ENCODE data around the gene PVALEF. TPM values are rescaled to one million over a fixed set of nuclear protein-coding genes. Genes with fewer than 3 reads are reported as not detected.

Gene PVALEF
- total and polyA plus RNA-seq, 7 donors: not detected

GRCh38 chr17:81126281-81127132, 38.8 kb upstream of the PVALEF start:
- WGBS, 3 donors: 46 to 63% (median 48%) methylated on average over 24 to 34 of the region's 34 CpGs
- intact Hi-C loops (cut with DNase I): no loop called here
- Histone ChIP-seq H3K4me1 (no peaks in the 10 kb centered on the region), H3K27ac (no peak overlapping the region), H3K4me3 (no peak overlapping the region), H3K36me3 (ENCODE audit: insufficient read depth in 1 of 2, low read depth in 1 of 2) (no peaks in the 10 kb centered on the region), H3K9me3 (no peaks in the 10 kb centered on the region), H3K27me3 (ENCODE audit: insufficient read depth in 3 of 3, low read length in 2 of 3) (peaks cover 0 to 5% (median 0%) of the 10 kb centered on the region in 3 donors)
- TF ChIP-seq CTCF (IDR thresholded peaks at IDR 0.05): no peak
- ATAC-seq: no peak
- no peak for DNase-seq

GRCh38 chr17:81127133-81127455, 38.2 kb upstream of the PVALEF start:
- Histone ChIP-seq H3K4me1 (no peaks in the 10 kb centered on the region), H3K27me3 (ENCODE audit: insufficient read depth in 3 of 3, low read length in 2 of 3) (no peaks in the 10 kb centered on the region), H3K27ac (no peak overlapping the region), H3K9me3 (no peaks in the 10 kb centered on the region), H3K36me3 (ENCODE audit: insufficient read depth in 1 of 2, low read depth in 1 of 2) (no peaks in the 10 kb centered on the region), H3K4me3 (no peak overlapping the region)
- DNase-seq (no peak), ATAC-seq (no peak)
- 59 to 76% (median 61%) methylated on average over 3 to 5 of the region's 5 CpGs for WGBS, 3 donors
- intact Hi-C loops (cut with DNase I): no loop called here
- no peak for TF ChIP-seq CTCF (IDR thresholded peaks at IDR 0.05)

- intact Hi-C loops (cut with DNase I): no loop called here
- Histone ChIP-seq H3K27ac (no peak overlapping the region), H3K4me3 (no peak overlapping the region), H3K4me1 (no peaks in the 10 kb centered on the region), H3K9me3 (no peaks in the 10 kb centered on the region), H3K27me3 (ENCODE audit: insufficient read depth in 3 of 3, low read length in 2 of 3) (no peaks in the 10 kb centered on the region), H3K36me3 (ENCODE audit: insufficient read depth in 1 of 2, low read depth in 1 of 2) (no peaks in the 10 kb centered on the region)
- no peak for TF ChIP-seq CTCF (IDR thresholded peaks at IDR 0.05)
- ATAC-seq (no peak), DNase-seq (peak in 1 of 2 donors; percentile 54)
- 82 to 88% (median 86%) methylated on average over 16 to 25 of the region's 25 CpGs for WGBS, 3 donors
Measured at GRCh38 chr17:81127526-81128177, 37.7 kb upstream of the PVALEF start.

- no peak for ATAC-seq
- intact Hi-C loops (cut with DNase I): no loop called here
- no peak for TF ChIP-seq CTCF (IDR thresholded peaks at IDR 0.05)
- 91 to 93% (median 92%) methylated on average over 11 to 14 of the region's 14 CpGs for WGBS, 3 donors
- Histone ChIP-seq H3K27me3 (ENCODE audit: insufficient read depth in 3 of 3, low read length in 2 of 3) (no peaks in the 10 kb centered on the region), H3K4me1 (no peaks in the 10 kb centered on the region), H3K4me3 (no peak overlapping the region), H3K36me3 (ENCODE audit: insufficient read depth in 1 of 2, low read depth in 1 of 2) (no peaks in the 10 kb centered on the region), H3K27ac (no peak overlapping the region), H3K9me3 (no peaks in the 10 kb centered on the region)
- DNase-seq: no peak
Measured at GRCh38 chr17:81128338-81128737, 37.0 kb upstream of the PVALEF start.
